22Rv1 (cell line): Measurements from ENCODE around the gene WHAMM.
"Not testable (repeated sequence)": the region's sequence is repeated elsewhere in the genome, so short reads cannot be mapped to it uniquely, and the experiment has no call there.

Experiments
- H3K27ac ChIP-seq: fragments of 450-650 bp; 2 replicates; pipeline ENCODE4 v1.5.1; 2017
- CTCF ChIP-seq: fragments of 450-650 bp; IDR thresholded peaks from 2 replicates; pipeline ENCODE4 v1.5.1; 2017; ENCODE audit warnings: mild to moderate bottlenecking
- ZFX ChIP-seq: fragments of 450-650 bp; IDR thresholded peaks from 2 replicates; pipeline ENCODE4 v1.6.1; 2017; ENCODE audit warnings: antibody characterized with exemption, borderline replicate concordance

The WHAMM gene

DNA sequence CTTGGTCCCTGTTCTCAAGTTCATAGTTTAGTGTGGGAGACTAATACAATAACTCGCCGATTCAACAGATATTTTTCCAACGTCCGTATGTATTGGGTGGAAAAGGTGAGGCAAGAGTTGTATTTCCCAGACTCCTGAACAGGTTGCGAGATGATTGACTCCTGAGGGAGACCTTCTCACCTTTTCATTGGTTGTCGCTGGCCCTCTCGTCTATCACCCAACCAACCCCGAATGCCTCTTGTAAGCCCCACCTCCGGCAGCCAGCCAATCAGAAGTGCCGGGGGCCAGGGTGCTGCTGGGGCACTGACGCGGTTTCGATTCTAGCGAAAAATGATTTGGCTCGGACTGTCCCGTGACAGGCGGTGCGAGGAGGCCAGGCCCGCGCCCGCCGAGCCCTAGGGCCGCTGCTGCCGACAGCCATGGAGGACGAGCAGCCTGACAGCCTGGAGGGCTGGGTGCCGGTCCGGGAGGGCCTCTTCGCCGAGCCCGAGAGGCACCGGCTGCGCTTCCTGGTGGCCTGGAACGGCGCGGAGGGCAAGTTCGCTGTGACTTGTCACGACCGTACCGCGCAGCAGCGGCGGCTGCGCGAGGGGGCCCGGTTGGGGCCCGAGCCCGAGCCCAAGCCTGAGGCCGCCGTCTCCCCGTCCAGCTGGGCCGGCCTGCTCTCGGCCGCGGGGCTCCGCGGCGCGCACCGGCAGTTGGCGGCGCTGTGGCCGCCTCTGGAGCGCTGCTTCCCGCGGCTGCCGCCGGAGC lies at the start of gene WHAMM:
TSS of gene WHAMM (plus strand) at position 321 of the 753 bp plus-strand sequence. CDS start at position 420, 99 bp downstream.
- peak within 1 kb of the TSS; percentile 96 for H3K27ac ChIP-seq
- no peak for TF ChIP-seq ZFX
- peak; percentile 50; the same call in 1 of the 2 replicates for TF ChIP-seq CTCF

GRCh38 chr15:82763361-82764116 lies 45.9 kb upstream of the WHAMM start:
- TF ChIP-seq ZFX (no peak), CTCF (no peak)
- no peak overlapping the region for H3K27ac ChIP-seq

GRCh38 chr15:82764117-82764490 lies 45.3 kb upstream of the WHAMM start:
- H3K27ac ChIP-seq = no peak overlapping the region
- TF ChIP-seq CTCF (no peak), ZFX (no peak)

DNA sequence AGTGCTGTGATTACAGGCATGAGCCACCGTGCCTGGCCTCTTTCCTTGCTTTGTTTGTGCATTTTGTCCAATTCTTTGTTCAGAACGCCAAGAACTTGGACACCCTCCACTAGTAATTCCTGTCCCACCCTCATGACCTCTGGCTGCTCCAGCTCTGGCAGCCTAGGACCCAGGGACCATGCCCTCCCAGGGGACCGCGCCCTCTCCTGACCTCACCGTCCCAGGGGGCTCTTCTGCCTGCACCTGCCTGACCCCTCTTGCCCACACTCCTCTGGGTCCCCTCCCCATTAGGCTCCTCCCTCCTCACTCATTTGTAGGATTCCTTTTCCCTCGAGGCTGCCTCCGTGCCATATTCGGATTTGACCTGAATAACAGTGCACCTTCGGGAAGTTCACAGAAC lies 44.7 kb upstream of the WHAMM start:
- no peak for TF ChIP-seq ZFX
- no peak for TF ChIP-seq CTCF

DNA sequence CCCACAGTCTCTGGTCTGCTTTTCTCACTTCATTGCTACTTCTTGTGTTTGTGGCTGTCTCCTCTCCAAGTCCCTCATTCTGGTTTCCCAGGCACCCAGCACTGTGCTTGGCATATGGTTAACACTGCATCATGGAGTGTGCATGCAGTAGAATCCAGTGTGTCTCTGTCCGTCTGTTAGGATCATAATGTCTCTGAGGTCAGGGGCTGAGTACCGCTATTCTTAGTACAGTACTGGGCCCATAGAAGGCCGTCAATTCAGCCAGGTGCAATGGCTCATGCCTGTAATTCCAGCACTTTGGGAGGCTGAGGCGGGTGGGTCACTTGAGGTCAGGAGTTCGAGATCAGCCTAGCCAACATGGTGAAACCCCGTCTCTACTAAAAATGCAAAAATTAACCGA lies 43.2 kb upstream of the WHAMM start:
- not testable (repeated sequence) for H3K27ac ChIP-seq

More for the DNA sequence above, 44.7 kb upstream of the WHAMM start:
- H3K27ac ChIP-seq = no peak overlapping the region

DNA sequence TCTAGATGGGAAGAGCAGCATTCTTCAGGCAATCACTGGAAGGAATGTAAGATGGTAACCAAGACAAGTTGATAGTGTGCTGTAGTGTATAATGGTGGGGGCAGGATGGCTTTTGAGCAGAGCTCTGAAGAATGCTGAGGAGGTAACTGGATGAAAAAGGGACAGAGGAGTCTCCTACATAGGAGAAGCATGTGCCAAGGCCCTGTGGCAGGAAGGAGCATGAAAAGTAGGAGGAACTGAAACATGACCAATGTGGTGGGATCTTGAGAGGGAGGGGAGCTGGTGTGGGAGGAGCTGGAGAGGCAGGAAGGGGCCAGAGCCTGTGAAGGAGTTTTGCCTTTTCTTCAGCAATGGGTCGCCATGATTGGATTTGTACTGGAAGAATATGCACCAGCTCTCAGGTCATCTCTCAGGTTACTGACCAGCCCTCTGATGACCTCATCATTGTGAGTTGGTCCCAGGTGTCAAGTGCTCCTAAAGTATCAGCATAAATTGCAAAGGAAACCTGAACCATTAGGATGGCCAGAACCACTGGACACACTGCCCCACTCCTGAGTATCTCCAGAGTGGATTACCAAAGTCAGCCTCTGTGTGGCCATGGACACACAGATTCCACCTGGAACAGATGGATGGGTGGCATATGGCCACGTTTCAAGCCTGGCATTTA lies 42.1 kb upstream of the WHAMM start:
- H3K27ac ChIP-seq = no peak overlapping the region
- no peak for TF ChIP-seq ZFX
- TF ChIP-seq CTCF = no peak

GRCh38 chr15:82768414-82769054 lies 40.9 kb upstream of the WHAMM start:
- TF ChIP-seq CTCF (no peak), ZFX (no peak)
- H3K27ac ChIP-seq = no peak overlapping the region
